GM21529 (cell line): ENCODE measurements around the gene ATRN.

Source experiments
- ATAC-seq: cut with Tn5 transposase; IDR thresholded peaks from one replicate; pipeline ENCODE4 v1.9.1; 2021; ENCODE audit not compliant: unreplicated experiment

The ATRN gene

GRCh38 chr20:3692706-3693294 lies 222.0 kb downstream of the ATRN start:
- ATAC-seq: no peak

GRCh38 chr20:3693376-3693775 lies 222.6 kb downstream of the ATRN start:
- no peak for ATAC-seq

GRCh38 chr20:3694864-3695263 lies 224.0 kb downstream of the ATRN start:
- no peak for ATAC-seq

- ATAC-seq: no peak
Observed at GRCh38 chr20:3696200-3696599, 225.4 kb downstream of the ATRN start.

GRCh38 chr20:3696745-3697587 lies 226.1 kb downstream of the ATRN start:
- ATAC-seq: no peak

GRCh38 chr20:3697588-3698305 lies 226.9 kb downstream of the ATRN start:
- no peak for ATAC-seq

- ATAC-seq: no peak
Observed at GRCh38 chr20:3698591-3699001, 227.8 kb downstream of the ATRN start.

GRCh38 chr20:3699037-3699436 lies 228.2 kb downstream of the ATRN start:
- no peak for ATAC-seq
